Measurements from ENCODE around the gene EDEM3. TPM values are rescaled to one million over a fixed set of nuclear protein-coding genes. Genes with fewer than 3 reads are reported as not detected.

EDEM3 gene
- total and polyA plus RNA-seq, 9 of the 15 experiments (the other 6 are each of a cell fraction or from before 2014, with no cell fraction given): 15.8 to 46.6 (median 28.0) TPM

DNA sequence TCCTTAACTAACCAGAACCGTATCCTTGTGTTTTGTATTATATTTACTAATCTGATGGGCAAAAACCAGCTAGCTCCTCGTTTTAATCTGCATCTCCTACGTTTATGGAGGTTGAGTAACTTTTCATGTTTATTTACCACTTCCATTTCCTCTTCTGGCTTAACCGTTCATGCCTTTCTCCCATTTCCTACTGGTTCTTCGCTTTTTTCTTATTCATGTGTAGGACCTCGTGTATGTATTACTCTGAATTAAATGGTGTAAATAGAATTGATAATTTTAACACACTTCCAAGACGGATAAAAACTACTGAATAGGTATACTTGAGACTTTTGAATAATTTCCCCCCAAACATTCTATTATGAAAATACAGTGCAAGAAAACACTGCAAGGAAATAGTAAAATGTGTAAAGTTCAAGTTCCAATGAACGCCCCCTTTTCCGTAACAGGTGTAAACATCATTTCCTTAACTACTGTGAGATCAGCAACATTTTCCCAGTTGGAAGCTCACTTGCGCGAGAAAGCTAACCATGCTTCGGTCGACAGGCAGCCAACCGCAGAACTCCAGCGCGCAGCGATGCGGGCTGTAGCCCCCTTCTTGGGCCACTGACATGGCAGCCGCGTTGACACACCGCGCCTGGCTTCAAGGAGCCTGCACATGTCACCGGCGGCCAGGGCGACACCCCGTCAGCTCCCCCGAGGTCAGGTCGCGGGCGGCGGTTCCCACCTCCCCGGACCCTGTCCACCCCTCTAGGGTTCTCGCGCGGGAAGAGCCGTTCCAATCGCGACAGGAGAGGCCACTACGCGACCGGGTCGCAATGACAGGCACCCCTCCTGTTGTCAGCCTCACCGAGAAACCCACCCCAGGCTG, 816 bp downstream of the EDEM3 start (continued):
- TF ChIP-seq, protein P1, sequence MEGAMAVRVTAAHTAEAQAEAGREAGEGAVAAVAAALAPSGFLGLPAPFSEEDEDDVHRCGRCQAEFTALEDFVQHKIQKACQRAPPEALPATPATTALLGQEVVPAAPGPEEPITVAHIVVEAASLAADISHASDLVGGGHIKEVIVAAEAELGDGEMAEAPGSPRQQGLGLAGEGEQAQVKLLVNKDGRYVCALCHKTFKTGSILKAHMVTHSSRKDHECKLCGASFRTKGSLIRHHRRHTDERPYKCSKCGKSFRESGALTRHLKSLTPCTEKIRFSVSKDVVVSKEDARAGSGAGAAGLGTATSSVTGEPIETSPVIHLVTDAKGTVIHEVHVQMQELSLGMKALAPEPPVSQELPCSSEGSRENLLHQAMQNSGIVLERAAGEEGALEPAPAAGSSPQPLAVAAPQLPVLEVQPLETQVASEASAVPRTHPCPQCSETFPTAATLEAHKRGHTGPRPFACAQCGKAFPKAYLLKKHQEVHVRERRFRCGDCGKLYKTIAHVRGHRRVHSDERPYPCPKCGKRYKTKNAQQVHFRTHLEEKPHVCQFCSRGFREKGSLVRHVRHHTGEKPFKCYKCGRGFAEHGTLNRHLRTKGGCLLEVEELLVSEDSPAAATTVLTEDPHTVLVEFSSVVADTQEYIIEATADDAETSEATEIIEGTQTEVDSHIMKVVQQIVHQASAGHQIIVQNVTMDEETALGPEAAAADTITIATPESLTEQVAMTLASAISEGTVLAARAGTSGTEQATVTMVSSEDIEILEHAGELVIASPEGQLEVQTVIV (CRISPR knock-in tag; IDR thresholded peaks at IDR 0.05; ENCODE audit: borderline replicate concordance): no peak
- TF ChIP-seq ZNF76 (CRISPR knock-in tag; IDR thresholded peaks at IDR 0.05; ENCODE audit: borderline replicate concordance) (no peak), CCNT2 (IDR thresholded peaks at IDR 0.05; ENCODE audit: borderline replicate concordance, extremely low read depth, insufficient read length, low read depth, low read length) (peak; percentile 24), ILF3 (IDR thresholded peaks at IDR 0.05; ENCODE audit: borderline replicate concordance) (0 out of 2 replicates have a peak, but pooled peaks have one; percentile 50)

DNA sequence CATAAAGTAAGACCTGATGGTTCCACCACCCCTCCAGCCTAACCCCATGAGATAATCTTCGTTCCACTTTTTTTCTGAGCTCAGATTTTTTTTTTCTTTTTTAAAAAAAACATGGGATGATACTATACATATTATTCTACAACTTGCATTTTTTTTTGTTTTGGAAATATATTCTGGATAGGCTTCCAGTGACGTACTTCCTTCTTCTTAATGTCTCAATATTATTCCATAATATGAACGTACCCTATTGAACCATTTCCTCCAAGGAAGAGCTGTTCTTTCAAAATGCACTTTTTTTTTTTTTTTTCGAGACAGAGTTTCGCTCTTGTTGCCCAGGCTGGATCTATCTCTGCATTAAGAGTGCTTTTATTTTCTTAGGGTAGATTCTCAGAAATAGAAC, 1.5 kb downstream of the EDEM3 start:
- H3K4me1 ChIP-seq (replicated peaks in 1 of 2; ENCODE audit: control insufficient read depth in 2 of 2, insufficient read depth in 2 of 2, low read length in 2 of 2): peaks cover 4 to 11% of the 10 kb centered on the region in 2 experiments; a peak in 3 of 5 replicates
- 0% methylated on average over 5 of the region's 5 CpGs for WGBS (ENCODE audit: insufficient coverage, low coverage, missing lambda C conversion rate)
- peak overlapping the region; percentile 97 for H3K4me2 ChIP-seq (ENCODE audit: insufficient read depth, low read length)
- POLR2A ChIA-PET: interaction anchor here (1.0 to 5.8 kb wide), 6 partner anchors 10 to 561 kb away, joined by 3 to 36 read pairs (median 6); partner anchors contain the start of gene NIBAN1
- FAIRE-seq: no peak
- H3K9me3 ChIP-seq (replicated peaks; ENCODE audit: control insufficient read depth, insufficient read depth, low read depth, low read length): no peaks in the 10 kb centered on the region
- DNase-seq (ENCODE audit: extremely low read depth in 1 of 4, low spot score in 3 of 4): no peak
- no TSS peak for BruUV-seq (replicated peaks)
- H3K9ac ChIP-seq (ENCODE audit: insufficient read depth in 1 of 2, low read depth in 2 of 2, low read length in 2 of 2): peak overlapping the region in 1 of 2 experiments; percentile 83; a peak in 2 of 4 replicates
- in situ Hi-C loops (cut with MboI) (no loop called here), intact Hi-C loops (cut with micrococcal nuclease) (loop anchor here (10.0 kb wide), 1 partner anchor 562 kb away; the partner anchor contains the start of gene IVNS1ABP)
- H2AFZ ChIP-seq (ENCODE audit: low read depth, low read length): no peak overlapping the region
- H3K79me2 ChIP-seq (ENCODE audit: control insufficient read depth, insufficient read depth, low read length): peaks cover 52% of the 10 kb centered on the region
- ATAC-seq: no peak
- H3K27ac ChIP-seq (ENCODE audit: extremely low read depth, low read depth, low read length): peak overlapping the region; percentile 80; the same call in 2 of the 3 replicates
- no peaks in the 10 kb centered on the region for H4K20me1 ChIP-seq (replicated peaks; ENCODE audit: control insufficient read depth, insufficient read depth, low read length)
- CTCF ChIA-PET (ENCODE audit: low intra/inter-chr PET ratio): no interaction called here
- no peaks in the 10 kb centered on the region for H3K27me3 ChIP-seq (ENCODE audit: control insufficient read depth in 2 of 2, insufficient read depth in 2 of 2, low read length in 2 of 2)
- peaks cover 3% of the 10 kb centered on the region; the same call in 1 of the 3 replicates for H3K36me3 ChIP-seq (ENCODE audit: control insufficient read depth, insufficient read depth, low read length)
- peak overlapping the region; percentile 83 for H3K4me3 ChIP-seq
- H3K9me1 ChIP-seq (ENCODE audit: control insufficient read depth, insufficient read depth, low read length): no peaks in the 10 kb centered on the region
- TF ChIP-seq CCNT2 (IDR thresholded peaks at IDR 0.05; ENCODE audit: borderline replicate concordance, extremely low read depth, insufficient read length, low read depth, low read length): peak; percentile 4
- TF ChIP-seq BRCA1 (IDR thresholded peaks at IDR 0.05): no peak
- TF ChIP-seq BRCA1 (CRISPR knock-in tag; IDR thresholded peaks at IDR 0.05): no peak
- TF ChIP-seq, protein P2, sequence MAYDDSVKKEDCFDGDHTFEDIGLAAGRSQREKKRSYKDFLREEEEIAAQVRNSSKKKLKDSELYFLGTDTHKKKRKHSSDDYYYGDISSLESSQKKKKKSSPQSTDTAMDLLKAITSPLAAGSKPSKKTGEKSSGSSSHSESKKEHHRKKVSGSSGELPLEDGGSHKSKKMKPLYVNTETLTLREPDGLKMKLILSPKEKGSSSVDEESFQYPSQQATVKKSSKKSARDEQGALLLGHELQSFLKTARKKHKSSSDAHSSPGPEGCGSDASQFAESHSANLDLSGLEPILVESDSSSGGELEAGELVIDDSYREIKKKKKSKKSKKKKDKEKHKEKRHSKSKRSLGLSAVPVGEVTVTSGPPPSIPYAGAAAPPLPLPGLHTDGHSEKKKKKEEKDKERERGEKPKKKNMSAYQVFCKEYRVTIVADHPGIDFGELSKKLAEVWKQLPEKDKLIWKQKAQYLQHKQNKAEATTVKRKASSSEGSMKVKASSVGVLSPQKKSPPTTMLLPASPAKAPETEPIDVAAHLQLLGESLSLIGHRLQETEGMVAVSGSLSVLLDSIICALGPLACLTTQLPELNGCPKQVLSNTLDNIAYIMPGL (CRISPR knock-in tag; IDR thresholded peaks at IDR 0.05): no peak
- 0 out of 2 replicates have a peak, but pooled peaks have one; percentile 19 for TF ChIP-seq SMARCC2 (IDR thresholded peaks at IDR 0.05; ENCODE audit: low read depth)
- TF ChIP-seq, protein P3, sequence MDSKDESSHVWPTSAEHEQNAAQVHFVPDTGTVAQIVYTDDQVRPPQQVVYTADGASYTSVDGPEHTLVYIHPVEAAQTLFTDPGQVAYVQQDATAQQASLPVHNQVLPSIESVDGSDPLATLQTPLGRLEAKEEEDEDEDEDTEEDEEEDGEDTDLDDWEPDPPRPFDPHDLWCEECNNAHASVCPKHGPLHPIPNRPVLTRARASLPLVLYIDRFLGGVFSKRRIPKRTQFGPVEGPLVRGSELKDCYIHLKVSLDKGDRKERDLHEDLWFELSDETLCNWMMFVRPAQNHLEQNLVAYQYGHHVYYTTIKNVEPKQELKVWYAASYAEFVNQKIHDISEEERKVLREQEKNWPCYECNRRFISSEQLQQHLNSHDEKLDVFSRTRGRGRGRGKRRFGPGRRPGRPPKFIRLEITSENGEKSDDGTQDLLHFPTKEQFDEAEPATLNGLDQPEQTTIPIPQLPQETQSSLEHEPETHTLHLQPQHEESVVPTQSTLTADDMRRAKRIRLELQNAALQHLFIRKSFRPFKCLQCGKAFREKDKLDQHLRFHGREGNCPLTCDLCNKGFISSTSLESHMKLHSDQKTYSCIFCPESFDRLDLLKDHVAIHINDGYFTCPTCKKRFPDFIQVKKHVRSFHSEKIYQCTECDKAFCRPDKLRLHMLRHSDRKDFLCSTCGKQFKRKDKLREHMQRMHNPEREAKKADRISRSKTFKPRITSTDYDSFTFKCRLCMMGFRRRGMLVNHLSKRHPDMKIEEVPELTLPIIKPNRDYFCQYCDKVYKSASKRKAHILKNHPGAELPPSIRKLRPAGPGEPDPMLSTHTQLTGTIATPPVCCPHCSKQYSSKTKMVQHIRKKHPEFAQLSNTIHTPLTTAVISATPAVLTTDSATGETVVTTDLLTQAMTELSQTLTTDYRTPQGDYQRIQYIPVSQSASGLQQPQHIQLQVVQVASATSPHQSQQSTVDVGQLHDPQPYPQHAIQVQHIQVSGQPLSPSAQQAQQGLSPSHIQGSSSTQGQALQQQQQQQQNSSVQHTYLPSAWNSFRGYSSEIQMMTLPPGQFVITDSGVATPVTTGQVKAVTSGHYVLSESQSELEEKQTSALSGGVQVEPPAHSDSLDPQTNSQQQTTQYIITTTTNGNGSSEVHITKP (IDR thresholded peaks at IDR 0.05; ENCODE audit: partially characterized antibody): no peak
- no peak for TF ChIP-seq ZNF311 (CRISPR knock-in tag; IDR thresholded peaks at IDR 0.05)

Measured in K562 (cell line).